Measurements from ENCODE around the gene GMPR2. TPM values are rescaled to one million over a fixed set of nuclear protein-coding genes. Genes with fewer than 3 reads are reported as not detected.
A peak's percentile ranks its signal among the peaks of the same experiment; 100 is the strongest.

The GMPR2 gene
- total RNA-seq, 1 donor from 2014 or later: 35.6 TPM

DNA sequence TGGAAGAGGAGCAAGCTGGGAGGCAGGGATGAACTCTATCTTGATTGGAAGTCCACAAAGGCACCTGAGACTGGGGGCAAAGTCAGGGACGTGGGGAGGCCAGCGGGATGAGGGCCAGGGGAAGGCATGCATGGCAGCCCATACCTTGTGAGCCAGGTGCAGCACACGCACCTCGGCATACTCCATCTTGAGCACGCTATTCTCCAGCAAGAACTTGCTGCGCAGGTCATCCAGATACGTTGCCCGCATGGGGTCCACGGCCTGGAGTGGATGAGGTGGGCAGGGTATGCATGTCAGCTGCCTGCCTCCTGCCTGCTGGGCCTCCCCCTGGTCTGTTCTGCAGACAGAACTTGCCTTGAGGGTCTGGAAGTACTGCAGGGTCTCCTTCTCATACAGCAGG lies 34.8 kb downstream of the GMPR2 start:
- Histone ChIP-seq H3K27me3 (no peaks in the 10 kb centered on the region), H3K27ac (no peak overlapping the region), H3K36me3 (peaks cover 0 to 28% of the 10 kb centered on the region in 2 donors), H3K4me3 (no peak overlapping the region), H3K9me3 (no peaks in the 10 kb centered on the region), H3K4me1 (peaks cover 15% of the 10 kb centered on the region)
- no peak for TF ChIP-seq POLR2A (IDR thresholded peaks at IDR 0.05)
- TF ChIP-seq CTCF (IDR thresholded peaks at IDR 0.05): no peak
- no peak for TF ChIP-seq POLR2AphosphoS5 (IDR thresholded peaks at IDR 0.05; ENCODE audit: insufficient read depth in 1 of 2, low read depth in 1 of 2)
- intact Hi-C loops (cut with DNase I): no loop called here
- DNase-seq (ENCODE audit: extremely low spot score in 2 of 2): no peak

- no peak for TF ChIP-seq POLR2A (IDR thresholded peaks at IDR 0.05)
- TF ChIP-seq POLR2AphosphoS5 (IDR thresholded peaks at IDR 0.05; ENCODE audit: insufficient read depth in 1 of 2, low read depth in 1 of 2): no peak
- no peak for TF ChIP-seq CTCF (IDR thresholded peaks at IDR 0.05)
- H3K27me3 ChIP-seq: no peaks in the 10 kb centered on the region
- H3K27ac ChIP-seq: no peak overlapping the region
- no peak for DNase-seq (ENCODE audit: extremely low spot score in 2 of 2)
- H3K4me3 ChIP-seq: no peak overlapping the region
- H3K36me3 ChIP-seq: peaks cover 0 to 28% of the 10 kb centered on the region in 2 donors
- H3K4me1 ChIP-seq: peaks cover 18% of the 10 kb centered on the region
- no peaks in the 10 kb centered on the region for H3K9me3 ChIP-seq
- intact Hi-C loops (cut with DNase I): no loop called here
Observed at GRCh38 chr14:24268225-24268624, 35.5 kb downstream of the GMPR2 start.

DNA sequence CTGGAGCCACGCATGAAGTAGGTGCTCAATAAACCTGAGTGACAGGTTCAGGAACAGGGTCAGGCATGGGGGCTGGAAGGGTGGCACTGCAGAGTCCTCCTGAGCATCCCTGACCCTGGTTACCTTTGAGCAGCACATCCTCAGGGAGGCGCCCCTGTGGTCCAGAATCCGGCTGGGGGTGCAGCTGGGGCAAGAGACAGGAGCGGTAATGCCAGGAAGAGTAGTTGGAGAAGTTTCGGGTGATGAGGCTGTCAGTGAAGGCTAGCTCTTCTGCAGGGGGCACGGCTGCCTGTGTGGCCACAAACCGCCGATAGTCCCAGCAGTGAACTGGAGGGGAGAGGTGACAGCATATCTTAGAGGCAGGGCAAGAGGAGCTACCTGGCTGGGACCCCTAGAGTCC lies 36.6 kb downstream of the GMPR2 start:
- Histone ChIP-seq H3K4me3 (no peak overlapping the region), H3K27me3 (no peaks in the 10 kb centered on the region), H3K4me1 (peaks cover 18% of the 10 kb centered on the region), H3K9me3 (no peaks in the 10 kb centered on the region), H3K36me3 (peaks cover 0 to 28% of the 10 kb centered on the region in 2 donors), H3K27ac (no peak overlapping the region)
- intact Hi-C loops (cut with DNase I): no loop called here
- TF ChIP-seq POLR2A (IDR thresholded peaks at IDR 0.05) (no peak), CTCF (IDR thresholded peaks at IDR 0.05) (no peak), POLR2AphosphoS5 (IDR thresholded peaks at IDR 0.05; ENCODE audit: insufficient read depth in 1 of 2, low read depth in 1 of 2) (no peak)
- DNase-seq (ENCODE audit: extremely low spot score in 2 of 2): no peak

DNA sequence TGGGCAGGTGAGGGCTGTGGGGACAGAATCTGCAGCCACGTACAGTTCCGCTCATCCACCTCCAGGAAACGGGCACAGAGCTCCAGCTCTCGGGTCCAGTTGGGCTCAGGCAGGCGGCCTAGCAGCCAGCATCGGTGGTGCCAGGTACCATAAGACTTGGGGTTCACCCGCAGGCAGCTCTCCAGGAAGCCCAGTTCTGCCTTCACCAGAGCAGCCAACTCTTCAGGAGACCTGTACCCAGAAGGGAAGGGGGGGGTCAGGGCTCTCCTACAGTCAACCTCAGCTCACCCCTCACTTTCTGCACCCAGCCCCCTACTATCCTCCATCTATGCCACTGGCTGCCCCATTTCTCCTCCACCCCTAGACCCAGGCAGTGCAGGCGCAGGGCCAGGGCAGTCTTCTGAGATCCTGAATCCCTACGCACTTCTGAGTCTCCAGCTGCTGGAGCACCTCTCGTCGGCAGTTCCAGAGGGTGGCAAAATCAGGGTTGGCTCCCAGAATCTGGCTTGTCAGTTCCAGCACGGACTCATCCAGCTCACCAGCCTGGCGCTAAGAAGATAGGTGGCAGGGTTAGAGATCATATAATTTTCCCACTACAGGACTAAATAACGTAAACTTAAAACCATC lies 37.3 kb downstream of the GMPR2 start:
- no peak overlapping the region for H3K27ac ChIP-seq
- peaks cover 18% of the 10 kb centered on the region for H3K4me1 ChIP-seq
- no peaks in the 10 kb centered on the region for H3K9me3 ChIP-seq
- H3K36me3 ChIP-seq: peaks cover 0 to 28% of the 10 kb centered on the region in 2 donors
- intact Hi-C loops (cut with DNase I): no loop called here
- no peaks in the 10 kb centered on the region for H3K27me3 ChIP-seq
- TF ChIP-seq POLR2A (IDR thresholded peaks at IDR 0.05) (no peak), POLR2AphosphoS5 (IDR thresholded peaks at IDR 0.05; ENCODE audit: insufficient read depth in 1 of 2, low read depth in 1 of 2) (no peak), CTCF (IDR thresholded peaks at IDR 0.05) (no peak)
- H3K4me3 ChIP-seq: no peak overlapping the region
- DNase-seq (ENCODE audit: extremely low spot score in 2 of 2): no peak

GRCh38 chr14:24270537-24271133 lies 37.9 kb downstream of the GMPR2 start:
- H3K4me3 ChIP-seq: peak overlapping the region; percentile 89 to 90
- intact Hi-C loops (cut with DNase I): no loop called here
- no peaks in the 10 kb centered on the region for H3K27me3 ChIP-seq
- peak overlapping the region; percentile 97 for H3K27ac ChIP-seq
- peaks cover 18% of the 10 kb centered on the region for H3K4me1 ChIP-seq
- H3K9me3 ChIP-seq: no peaks in the 10 kb centered on the region
- peaks cover 0 to 22% of the 10 kb centered on the region in 2 donors for H3K36me3 ChIP-seq
- TF ChIP-seq POLR2A (IDR thresholded peaks at IDR 0.05): no peak
- no peak for TF ChIP-seq CTCF (IDR thresholded peaks at IDR 0.05)
- TF ChIP-seq POLR2AphosphoS5 (IDR thresholded peaks at IDR 0.05; ENCODE audit: insufficient read depth in 1 of 2, low read depth in 1 of 2): no peak
- DNase-seq (ENCODE audit: extremely low spot score in 2 of 2): no peak
